ENCODE results near the gene OSBPL5.

OSBPL5 gene

GRCh38 chr11:3165152-3165705 is at the start of gene OSBPL5:
OSBPL5 (minus strand) TSS chr11:3165310; CDS start chr11:3129148, 36,162 bp downstream.
- in situ Hi-C loops (cut with MboI; ENCODE audit: low sequenced_read_pairs) = no loop called here

- in situ Hi-C loops (cut with MboI; ENCODE audit: low sequenced_read_pairs) = no loop called here
These were observed 49.2 kb upstream of the OSBPL5 start for GRCh38 chr11:3214420-3214699.

GRCh38 chr11:3213659-3214419 is 48.7 kb upstream of the OSBPL5 start:
- in situ Hi-C loops (cut with MboI; ENCODE audit: low sequenced_read_pairs) = no loop called here

GRCh38 chr11:3208272-3208671 is 43.2 kb upstream of the OSBPL5 start:
- in situ Hi-C loops (cut with MboI; ENCODE audit: low sequenced_read_pairs) = no loop called here

- in situ Hi-C loops (cut with MboI; ENCODE audit: low sequenced_read_pairs) = no loop called here
These were observed 42.5 kb upstream of the OSBPL5 start for GRCh38 chr11:3207526-3208189.

GRCh38 chr11:3206922-3207204 is 41.8 kb upstream of the OSBPL5 start:
- in situ Hi-C loops (cut with MboI; ENCODE audit: low sequenced_read_pairs) = no loop called here

GRCh38 chr11:3206156-3206921 is 41.2 kb upstream of the OSBPL5 start:
- in situ Hi-C loops (cut with MboI; ENCODE audit: low sequenced_read_pairs) = no loop called here

- in situ Hi-C loops (cut with MboI; ENCODE audit: low sequenced_read_pairs) = no loop called here
These were observed 40.4 kb upstream of the OSBPL5 start for GRCh38 chr11:3205261-3206155.

GRCh38 chr11:3204141-3205015 is 39.3 kb upstream of the OSBPL5 start:
- in situ Hi-C loops (cut with MboI; ENCODE audit: low sequenced_read_pairs) = no loop called here

GRCh38 chr11:3203221-3204043 is 38.3 kb upstream of the OSBPL5 start:
- in situ Hi-C loops (cut with MboI; ENCODE audit: low sequenced_read_pairs) = no loop called here

- in situ Hi-C loops (cut with MboI; ENCODE audit: low sequenced_read_pairs) = no loop called here
These were observed 37.6 kb upstream of the OSBPL5 start for GRCh38 chr11:3202759-3203158.

GRCh38 chr11:3202305-3202704 is 37.2 kb upstream of the OSBPL5 start:
- in situ Hi-C loops (cut with MboI; ENCODE audit: low sequenced_read_pairs) = no loop called here

- in situ Hi-C loops (cut with MboI; ENCODE audit: low sequenced_read_pairs) = no loop called here
These were observed 36.6 kb upstream of the OSBPL5 start for GRCh38 chr11:3201677-3202181.

- in situ Hi-C loops (cut with MboI; ENCODE audit: low sequenced_read_pairs) = no loop called here
These were observed 36.0 kb upstream of the OSBPL5 start for GRCh38 chr11:3201112-3201581.

- in situ Hi-C loops (cut with MboI; ENCODE audit: low sequenced_read_pairs) = no loop called here
These were observed 35.4 kb upstream of the OSBPL5 start for GRCh38 chr11:3200388-3201111.

GRCh38 chr11:3199537-3200295 is 34.6 kb upstream of the OSBPL5 start:
- in situ Hi-C loops (cut with MboI; ENCODE audit: low sequenced_read_pairs) = no loop called here

GRCh38 chr11:3198815-3199214 is 33.7 kb upstream of the OSBPL5 start:
- in situ Hi-C loops (cut with MboI; ENCODE audit: low sequenced_read_pairs) = no loop called here
